B cell (primary cell): ENCODE data around the gene MTHFD1L. TPM values are rescaled to one million over a fixed set of nuclear protein-coding genes. Genes with fewer than 3 reads are reported as not detected.

Source experiments
- ATAC-seq: fragments of 200-7000 bp; cut with Tn5 transposase; one replicate; pipeline ENCODE4 v1.10.0; 2021; ENCODE audit warnings: low read depth, mild to moderate bottlenecking, moderate number of reproducible peaks, moderate library complexity
- CTCF ChIA-PET: fragments of 350-600 bp; sonication (Branson Sonifier 250); formaldehyde crosslinking; loops from one replicate; lab custom pipeline; 2021; ENCODE audit warnings: antibody characterized with exemption, inconsistent platforms; lab: Charles Lee
- POLR2A ChIA-PET: fragments of 350-600 bp; sonication (Branson Sonifier 250); formaldehyde crosslinking; loops from one replicate; lab custom pipeline; 2021; ENCODE audit warnings: antibody characterized with exemption; lab: Charles Lee
- DNase-seq: peaks from one replicate; pipeline ENCODE4 v3.0.0; 2013
- H2AFZ ChIP-seq: 2 replicates; pipeline ENCODE4 v1.6.1; 2012; ENCODE audit warnings: mild to moderate bottlenecking, low read depth, low read length; ENCODE audit not compliant: insufficient read depth, poor library complexity, severe bottlenecking
- H3K27ac ChIP-seq, 2 donors: 1 replicate in 1 of 2; 2 replicates in 1 of 2; pipeline ENCODE4 v1.5.1; 2012 to 2013; ENCODE audit warnings: low read length in 2 of 2, mild to moderate bottlenecking in 2 of 2, moderate library complexity in 1 of 2
- H3K27me3 ChIP-seq, 4 experiments: fragments of 200-600 bp in 1 of 4; sonication (generic) in 1 of 4; replicated peaks in 1 of 4; 1 replicate in 2 of 4; 2 replicates in 2 of 4; pipeline versions ENCODE4 v1.6.1 to v1.7.0; 2013 to 2016; ENCODE audit warnings: low read length in 3 of 4, mild to moderate bottlenecking in 2 of 4, mixed read lengths in 1 of 4, moderate library complexity in 1 of 4; ENCODE audit not compliant: insufficient read depth in 4 of 4, control insufficient read depth in 3 of 4; ENCODE audit errors: control extremely low read depth in 1 of 4
- H3K36me3 ChIP-seq, 2 experiments: replicated peaks in 1 of 2; 1 replicate in 1 of 2; 2 replicates in 1 of 2; pipeline versions ENCODE4 v1.6.1 to v1.7.1; 2013; ENCODE audit warnings: low read length in 1 of 2; ENCODE audit not compliant: insufficient read depth in 2 of 2, control insufficient read depth in 1 of 2; ENCODE audit errors: control extremely low read depth in 1 of 2, extremely low read depth in 1 of 2
- H3K4me1 ChIP-seq, 2 donors: fragments of 200-600 bp in 1 of 2; sonication (generic) in 1 of 2; 1 replicate in 1 of 2; 2 replicates in 1 of 2; pipeline versions ENCODE4 v1.5.1 to v1.6.1; 2013 to 2017; ENCODE audit warnings: low read length in 2 of 2; ENCODE audit not compliant: control insufficient read depth in 2 of 2, insufficient read depth in 2 of 2
- H3K4me2 ChIP-seq: replicated peaks from 2 replicates; pipeline ENCODE3; 2012; ENCODE audit warnings: mild to moderate bottlenecking, low read depth, low read length; ENCODE audit not compliant: poor library complexity, severe bottlenecking
- H3K4me3 ChIP-seq, 5 experiments: fragments of 200-600 bp in 1 of 5; sonication (generic) in 1 of 5; 1 replicate in 3 of 5; 2 replicates in 2 of 5; pipeline versions ENCODE4 v1.5.1 to v1.7.0; 2011 to 2016; ENCODE audit warnings: low read length in 4 of 5, mild to moderate bottlenecking in 4 of 5, low read depth in 2 of 5, control low read depth in 1 of 5, moderate library complexity in 1 of 5; ENCODE audit not compliant: insufficient read depth in 1 of 5; ENCODE audit errors: control extremely low read depth in 1 of 5, extremely low read depth in 1 of 5
- H3K79me2 ChIP-seq: fragments of 200-600 bp; sonication (generic); one replicate; pipeline ENCODE4 v1.6.0; 2016; ENCODE audit warnings: low read length; ENCODE audit not compliant: control insufficient read depth, insufficient read depth
- H3K9ac ChIP-seq: fragments of 200-600 bp; sonication (generic); 2 replicates; pipeline ENCODE4 v1.6.1; 2017; ENCODE audit warnings: mild to moderate bottlenecking, low read length, moderate library complexity
- H3K9me3 ChIP-seq, 3 donors: one replicate each; pipeline versions ENCODE4 v1.6.1 to v1.7.1; 2013; ENCODE audit warnings: low read length in 2 of 3; ENCODE audit not compliant: control insufficient read depth in 2 of 3, insufficient read depth in 1 of 3; ENCODE audit errors: control extremely low read depth in 1 of 3
- H4K20me1 ChIP-seq: 2 replicates; pipeline ENCODE4 v1.6.0; 2012; ENCODE audit warnings: mild to moderate bottlenecking, low read length; ENCODE audit not compliant: insufficient read depth, control insufficient read depth, poor library complexity, severe bottlenecking
- H3K27ac Mint-ChIP-seq: one replicate; pipeline ENCODE4 v1.8.0; 2021; ENCODE audit warnings: mixed read lengths
- H3K27me3 Mint-ChIP-seq: one replicate; pipeline ENCODE4 v1.8.0; 2021; ENCODE audit warnings: mixed read lengths
- H3K4me1 Mint-ChIP-seq: one replicate; pipeline ENCODE4 v1.8.0; 2021; ENCODE audit warnings: mixed read lengths
- H3K4me3 Mint-ChIP-seq: one replicate; pipeline ENCODE4 v1.8.0; 2021; ENCODE audit warnings: mixed read lengths
- H3K9me3 Mint-ChIP-seq: one replicate; pipeline ENCODE4 v1.8.0; 2022; ENCODE audit warnings: mixed read lengths; ENCODE audit not compliant: insufficient read depth
- EZH2 ChIP-seq: IDR thresholded peaks from 2 replicates; pipeline ENCODE4 v1.6.1; 2012; ENCODE audit warnings: borderline replicate concordance, low read depth, mild to moderate bottlenecking, moderate library complexity, low read length; ENCODE audit not compliant: insufficient read depth, poor library complexity, severe bottlenecking
- WGBS: methylation state at CpG from one replicate; pipeline ENCODE4 v1.1.5; 2013; ENCODE audit warnings: missing lambda C conversion rate; ENCODE audit not compliant: insufficient coverage; 5-methylcytosine and 5-hydroxymethylcytosine counted together
- intact Hi-C: fragments of 100-400 bp; cut with micrococcal nuclease; formaldehyde crosslinking; loops from one replicate; pipeline ENCODE4 v1.10.0; 2022
- polyA plus RNA-seq: library from polyadenylated mRNA; depleted of rRNA; stranded (reverse); fragments of >200 nt; gene quantifications from 2 replicates; pipeline ENCODE4 v1.2.3, GENCODE V29; 2012
- total RNA-seq, 2 donors: library from RNA; stranded (reverse); fragments of 120-200 nt in 1 of 2; gene quantifications; 1 replicate in 1 of 2; 2 replicates in 1 of 2; pipeline versions ENCODE4 v1.2.3 to v1.2.4, GENCODE V29; 2013 to 2022
- TF ChIP-seq, protein P1 (sequence below): fragments of 200-600 bp; IDR thresholded peaks from one replicate; pipeline ENCODE4 v1.8.0; 2022; ENCODE audit warnings: antibody characterized with exemption, mild to moderate bottlenecking

The MTHFD1L gene
- total and polyA plus RNA-seq, 2 donors (not counting 1 experiment from before 2014, with no cell fraction given): 2.9 to 16.1 TPM

DNA sequence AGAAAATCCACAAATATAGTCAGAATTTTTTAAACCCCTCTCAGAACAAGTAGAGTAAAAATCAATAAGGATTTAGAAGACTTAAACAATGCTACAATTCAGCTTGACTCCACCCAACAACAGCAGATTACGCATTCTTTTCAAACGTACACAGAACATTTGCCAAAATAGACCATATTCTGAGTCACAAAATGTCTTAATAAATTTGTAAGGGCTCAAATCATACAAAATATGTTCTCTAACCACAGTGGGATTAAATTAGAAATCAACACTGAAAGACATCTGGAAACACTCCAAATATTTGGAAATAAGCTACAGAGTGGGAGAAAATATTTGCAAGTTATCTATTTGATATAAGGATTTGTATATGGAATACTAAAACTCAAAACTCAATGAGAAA is 210.0 kb downstream of the MTHFD1L start:
- H4K20me1 ChIP-seq: no peaks in the 10 kb centered on the region
- H3K27ac ChIP-seq: no peak overlapping the region
- intact Hi-C loops: no loop called here
- WGBS: no CpG with 5 or more reads among the region's 2 CpGs
- Mint-ChIP-seq H3K4me3 (no peak overlapping the region), H3K9me3 (peaks cover 6% of the 10 kb centered on the region), H3K27ac (no peak overlapping the region), H3K27me3 (no peaks in the 10 kb centered on the region), H3K4me1 (peaks cover 10% of the 10 kb centered on the region)
- no peak for ATAC-seq
- ChIA-PET CTCF (no interaction called here), POLR2A (no interaction called here)
- no peaks in the 10 kb centered on the region for H3K79me2 ChIP-seq
- no peak overlapping the region for H3K4me3 ChIP-seq
- H3K27me3 ChIP-seq: no peaks in the 10 kb centered on the region
- no peak for DNase-seq
- TF ChIP-seq, protein P1, sequence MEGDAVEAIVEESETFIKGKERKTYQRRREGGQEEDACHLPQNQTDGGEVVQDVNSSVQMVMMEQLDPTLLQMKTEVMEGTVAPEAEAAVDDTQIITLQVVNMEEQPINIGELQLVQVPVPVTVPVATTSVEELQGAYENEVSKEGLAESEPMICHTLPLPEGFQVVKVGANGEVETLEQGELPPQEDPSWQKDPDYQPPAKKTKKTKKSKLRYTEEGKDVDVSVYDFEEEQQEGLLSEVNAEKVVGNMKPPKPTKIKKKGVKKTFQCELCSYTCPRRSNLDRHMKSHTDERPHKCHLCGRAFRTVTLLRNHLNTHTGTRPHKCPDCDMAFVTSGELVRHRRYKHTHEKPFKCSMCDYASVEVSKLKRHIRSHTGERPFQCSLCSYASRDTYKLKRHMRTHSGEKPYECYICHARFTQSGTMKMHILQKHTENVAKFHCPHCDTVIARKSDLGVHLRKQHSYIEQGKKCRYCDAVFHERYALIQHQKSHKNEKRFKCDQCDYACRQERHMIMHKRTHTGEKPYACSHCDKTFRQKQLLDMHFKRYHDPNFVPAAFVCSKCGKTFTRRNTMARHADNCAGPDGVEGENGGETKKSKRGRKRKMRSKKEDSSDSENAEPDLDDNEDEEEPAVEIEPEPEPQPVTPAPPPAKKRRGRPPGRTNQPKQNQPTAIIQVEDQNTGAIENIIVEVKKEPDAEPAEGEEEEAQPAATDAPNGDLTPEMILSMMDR: no peak
- TF ChIP-seq EZH2: no peak
- H3K36me3 ChIP-seq: no peaks in the 10 kb centered on the region
- H3K4me2 ChIP-seq: no peak overlapping the region
- no peak overlapping the region for H3K9ac ChIP-seq
- H2AFZ ChIP-seq: no peak overlapping the region
- peaks cover 3 to 9% (median 7%) of the 10 kb centered on the region in 3 donors for H3K9me3 ChIP-seq
- peaks cover 0 to 4% of the 10 kb centered on the region in 2 donors for H3K4me1 ChIP-seq

DNA sequence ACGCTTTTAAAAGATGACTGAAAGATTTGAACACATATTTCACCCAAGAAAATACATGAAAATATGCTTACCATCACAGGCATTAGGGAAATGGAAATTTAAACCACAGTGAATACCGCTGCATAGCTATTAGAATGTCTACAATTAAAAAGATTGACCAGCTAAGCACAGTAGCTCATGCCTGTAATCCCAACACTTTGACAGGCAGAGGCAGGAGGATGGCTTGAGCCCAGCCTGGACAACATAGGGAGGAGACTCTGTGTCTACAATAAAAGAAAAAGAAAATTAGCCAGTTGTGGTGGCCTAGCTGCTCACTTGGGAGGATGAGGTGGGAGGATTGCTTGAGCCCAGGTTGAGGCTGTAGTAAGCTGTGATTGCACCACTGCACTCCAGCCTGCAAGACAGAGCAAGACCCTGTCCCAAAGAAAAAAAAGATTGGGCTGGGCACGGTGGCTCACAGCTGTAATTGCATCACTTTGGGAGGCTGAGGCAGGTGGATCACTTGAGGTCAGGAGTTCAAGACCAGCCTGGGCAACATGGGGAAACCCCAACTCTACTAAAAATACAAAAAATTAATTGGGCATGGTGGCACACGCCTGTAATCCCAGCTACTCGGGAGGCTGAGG is 210.5 kb downstream of the MTHFD1L start:
- Mint-ChIP-seq H3K4me3 (no peak overlapping the region), H3K27ac (no peak overlapping the region), H3K4me1 (peaks cover 10% of the 10 kb centered on the region), H3K9me3 (peaks cover 6% of the 10 kb centered on the region), H3K27me3 (no peaks in the 10 kb centered on the region)
- Histone ChIP-seq H3K9me3 (peaks cover 3 to 9% (median 7%) of the 10 kb centered on the region in 3 donors), H3K4me1 (peaks cover 0 to 4% of the 10 kb centered on the region in 2 donors), H3K27me3 (no peaks in the 10 kb centered on the region), H3K36me3 (no peaks in the 10 kb centered on the region), H2AFZ (no peak overlapping the region), H4K20me1 (no peaks in the 10 kb centered on the region), H3K4me3 (no peak overlapping the region), H3K9ac (no peak overlapping the region), H3K79me2 (no peaks in the 10 kb centered on the region), H3K4me2 (no peak overlapping the region), H3K27ac (no peak overlapping the region)
- intact Hi-C loops: no loop called here
- ChIA-PET POLR2A (no interaction called here), CTCF (no interaction called here)
- no peak for DNase-seq
- 100% methylated on average over 1 of the region's 5 CpGs for WGBS
- no peak for ATAC-seq
- no peak for TF ChIP-seq EZH2
- TF ChIP-seq, protein P1: no peak
